ENCODE measurements around the gene PAPOLA.

DNA sequence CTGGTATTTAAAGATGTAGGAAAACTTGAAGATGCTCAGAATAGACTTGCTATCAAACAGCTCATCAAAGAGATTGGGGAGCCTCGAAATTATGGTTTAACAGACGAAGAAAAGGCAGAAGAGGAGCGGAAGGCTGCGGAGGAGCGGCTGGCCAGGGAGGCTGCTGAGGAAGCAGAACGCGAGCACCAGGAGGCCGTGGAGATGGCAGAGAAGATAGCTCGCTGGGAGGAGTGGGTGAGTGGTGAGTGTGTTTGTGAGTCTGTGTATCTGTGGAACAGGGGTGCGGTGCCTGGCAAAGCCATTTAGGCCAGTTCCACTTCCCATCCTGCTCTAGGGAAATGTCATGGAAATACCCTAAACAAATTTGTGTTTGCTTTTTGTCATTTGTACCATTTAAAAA, 19.2 kb upstream of the PAPOLA start:
- TF ChIP-seq, protein P1, sequence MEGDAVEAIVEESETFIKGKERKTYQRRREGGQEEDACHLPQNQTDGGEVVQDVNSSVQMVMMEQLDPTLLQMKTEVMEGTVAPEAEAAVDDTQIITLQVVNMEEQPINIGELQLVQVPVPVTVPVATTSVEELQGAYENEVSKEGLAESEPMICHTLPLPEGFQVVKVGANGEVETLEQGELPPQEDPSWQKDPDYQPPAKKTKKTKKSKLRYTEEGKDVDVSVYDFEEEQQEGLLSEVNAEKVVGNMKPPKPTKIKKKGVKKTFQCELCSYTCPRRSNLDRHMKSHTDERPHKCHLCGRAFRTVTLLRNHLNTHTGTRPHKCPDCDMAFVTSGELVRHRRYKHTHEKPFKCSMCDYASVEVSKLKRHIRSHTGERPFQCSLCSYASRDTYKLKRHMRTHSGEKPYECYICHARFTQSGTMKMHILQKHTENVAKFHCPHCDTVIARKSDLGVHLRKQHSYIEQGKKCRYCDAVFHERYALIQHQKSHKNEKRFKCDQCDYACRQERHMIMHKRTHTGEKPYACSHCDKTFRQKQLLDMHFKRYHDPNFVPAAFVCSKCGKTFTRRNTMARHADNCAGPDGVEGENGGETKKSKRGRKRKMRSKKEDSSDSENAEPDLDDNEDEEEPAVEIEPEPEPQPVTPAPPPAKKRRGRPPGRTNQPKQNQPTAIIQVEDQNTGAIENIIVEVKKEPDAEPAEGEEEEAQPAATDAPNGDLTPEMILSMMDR (IDR thresholded peaks at IDR 0.05) = no peak
- no peak for TF ChIP-seq POLR2A (IDR thresholded peaks at IDR 0.05)
- TF ChIP-seq POLR2AphosphoS5 (IDR thresholded peaks at IDR 0.05) = no peak

All from breast epithelium (tissue), 3 donors.